ENCODE measurements around the gene ATP11A. TPM values are rescaled to one million over a fixed set of nuclear protein-coding genes. Genes with fewer than 3 reads are reported as not detected.

Gene ATP11A
- total RNA-seq, 1 donor from 2014 or later = 6.1 TPM

DNA sequence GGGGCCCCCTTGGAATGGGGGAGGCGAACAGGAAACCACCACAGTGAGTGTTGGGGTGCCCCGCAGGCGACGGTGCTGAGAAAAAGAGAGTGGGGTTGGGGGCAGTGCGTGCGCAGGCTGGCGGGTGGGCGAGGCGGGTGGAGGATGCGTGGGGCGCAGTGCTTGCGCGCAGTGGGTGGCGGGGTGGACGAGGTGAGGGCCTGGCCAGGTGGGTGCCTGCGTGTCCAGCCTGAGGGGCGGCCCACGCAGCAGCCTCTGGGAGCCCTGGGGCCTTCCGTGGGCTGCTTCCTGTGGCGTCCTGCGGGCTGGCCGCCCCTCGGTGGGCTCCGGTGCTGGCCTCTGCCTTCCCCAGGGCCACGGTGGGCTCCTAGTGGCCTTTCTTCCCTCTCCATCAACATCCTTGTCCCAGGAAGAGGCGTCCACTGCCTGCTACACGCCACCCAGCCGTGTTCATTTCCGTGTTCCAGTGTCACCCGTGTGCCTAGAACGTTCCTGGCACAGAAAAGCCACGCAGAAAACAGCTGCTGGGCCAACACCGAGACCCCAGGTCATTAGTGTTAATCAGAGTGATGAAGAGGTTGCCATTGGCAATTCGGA, 7.1 kb downstream of the ATP11A start:
- H3K4me3 ChIP-seq (ENCODE audit: low read depth, low read length) = no peak overlapping the region
- peaks cover 1% of the 10 kb centered on the region for H3K36me3 ChIP-seq (ENCODE audit: control insufficient read depth, insufficient read depth, low read length)
- no peaks in the 10 kb centered on the region for H3K27me3 ChIP-seq (ENCODE audit: control insufficient read depth, insufficient read depth, low read length)
- FAIRE-seq = no peak
- TF ChIP-seq, protein P1, sequence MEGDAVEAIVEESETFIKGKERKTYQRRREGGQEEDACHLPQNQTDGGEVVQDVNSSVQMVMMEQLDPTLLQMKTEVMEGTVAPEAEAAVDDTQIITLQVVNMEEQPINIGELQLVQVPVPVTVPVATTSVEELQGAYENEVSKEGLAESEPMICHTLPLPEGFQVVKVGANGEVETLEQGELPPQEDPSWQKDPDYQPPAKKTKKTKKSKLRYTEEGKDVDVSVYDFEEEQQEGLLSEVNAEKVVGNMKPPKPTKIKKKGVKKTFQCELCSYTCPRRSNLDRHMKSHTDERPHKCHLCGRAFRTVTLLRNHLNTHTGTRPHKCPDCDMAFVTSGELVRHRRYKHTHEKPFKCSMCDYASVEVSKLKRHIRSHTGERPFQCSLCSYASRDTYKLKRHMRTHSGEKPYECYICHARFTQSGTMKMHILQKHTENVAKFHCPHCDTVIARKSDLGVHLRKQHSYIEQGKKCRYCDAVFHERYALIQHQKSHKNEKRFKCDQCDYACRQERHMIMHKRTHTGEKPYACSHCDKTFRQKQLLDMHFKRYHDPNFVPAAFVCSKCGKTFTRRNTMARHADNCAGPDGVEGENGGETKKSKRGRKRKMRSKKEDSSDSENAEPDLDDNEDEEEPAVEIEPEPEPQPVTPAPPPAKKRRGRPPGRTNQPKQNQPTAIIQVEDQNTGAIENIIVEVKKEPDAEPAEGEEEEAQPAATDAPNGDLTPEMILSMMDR (IDR thresholded peaks at IDR 0.05; ENCODE audit: insufficient read depth, low read length, severe bottlenecking) = no peak
- DNase-seq (ENCODE audit: low read depth) = no peak

DNA sequence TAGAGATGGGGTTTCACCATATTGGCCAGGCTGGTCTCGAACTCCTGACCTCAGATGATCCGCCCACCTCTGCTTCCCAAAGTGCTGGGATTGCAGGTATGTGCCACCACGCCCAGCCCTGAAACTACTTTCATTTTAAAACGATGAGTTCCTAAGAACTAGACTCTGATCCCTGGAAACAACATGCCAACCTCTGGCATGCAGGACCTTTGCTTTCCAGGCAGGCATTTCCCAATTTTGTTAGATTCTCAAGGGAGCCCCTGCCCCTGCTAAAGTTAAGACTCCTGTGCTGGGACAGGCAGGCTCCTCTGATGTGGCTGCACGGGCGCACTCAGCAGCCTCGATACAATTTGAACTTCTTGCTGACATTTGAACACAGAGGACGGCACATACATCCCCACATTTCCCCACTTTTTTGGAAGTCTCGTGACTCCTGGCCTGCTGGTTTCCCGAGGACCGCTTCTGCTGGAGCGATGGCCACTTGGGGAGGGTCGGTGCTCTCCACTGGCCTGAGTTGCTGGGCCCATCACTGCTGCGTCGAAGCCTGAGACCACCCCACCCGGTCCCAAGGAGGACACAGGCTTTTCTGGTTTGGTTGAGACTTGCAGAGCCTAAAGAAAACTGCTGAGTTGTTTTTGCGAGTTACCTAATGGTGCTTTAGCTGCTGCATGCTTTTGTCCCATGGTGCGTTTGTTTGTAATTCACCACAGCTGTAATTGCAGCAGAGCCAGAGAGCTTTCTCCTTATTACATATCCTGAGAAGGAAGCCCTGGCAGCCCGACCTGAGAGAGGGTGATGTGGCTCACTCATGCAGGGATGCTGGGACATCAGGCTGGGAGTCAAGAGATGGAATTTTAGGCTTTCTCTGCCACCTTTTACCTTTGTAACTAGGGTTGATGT, 8.2 kb downstream of the ATP11A start:
- FAIRE-seq = no peak
- TF ChIP-seq, protein P1 (IDR thresholded peaks at IDR 0.05; ENCODE audit: insufficient read depth, low read length, severe bottlenecking) = no peak
- peaks cover 1% of the 10 kb centered on the region for H3K36me3 ChIP-seq (ENCODE audit: control insufficient read depth, insufficient read depth, low read length)
- H3K27me3 ChIP-seq (ENCODE audit: control insufficient read depth, insufficient read depth, low read length) = no peaks in the 10 kb centered on the region
- DNase-seq (ENCODE audit: low read depth) = no peak
- H3K4me3 ChIP-seq (ENCODE audit: low read depth, low read length) = no peak overlapping the region

DNA sequence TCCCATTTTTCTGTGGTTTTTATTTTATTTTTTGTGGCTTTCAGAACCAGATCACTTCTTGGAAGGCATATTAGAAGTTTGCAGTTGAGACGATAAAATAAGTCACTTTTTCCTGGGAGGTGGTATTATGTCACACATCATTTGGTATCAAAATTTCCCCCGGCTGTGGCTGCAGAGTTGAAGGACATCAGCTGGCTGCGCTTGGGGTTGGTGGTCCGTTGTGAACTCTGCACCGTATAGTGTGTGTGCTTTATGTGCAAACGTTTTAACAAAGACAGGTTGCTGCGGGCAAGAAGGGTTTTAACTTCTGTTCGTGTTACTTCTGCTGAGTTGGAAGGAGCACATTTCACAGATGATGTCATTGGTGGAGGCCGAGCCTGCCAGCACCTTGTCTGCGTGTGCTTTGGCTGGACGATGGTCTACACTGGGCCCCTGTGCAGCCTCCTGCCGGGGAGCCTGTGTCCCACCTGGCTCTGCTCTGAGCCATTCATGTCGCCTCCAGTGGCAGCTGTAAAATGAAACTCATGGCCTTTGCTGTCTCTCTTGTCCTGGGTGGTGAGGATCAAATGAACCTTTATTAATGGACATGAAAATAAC, 9.6 kb downstream of the ATP11A start:
- Histone ChIP-seq H3K4me3 (ENCODE audit: low read depth, low read length) (no peak overlapping the region), H3K27me3 (ENCODE audit: control insufficient read depth, insufficient read depth, low read length) (no peaks in the 10 kb centered on the region), H3K36me3 (ENCODE audit: control insufficient read depth, insufficient read depth, low read length) (peaks cover 1% of the 10 kb centered on the region)
- FAIRE-seq = no peak
- DNase-seq (ENCODE audit: low read depth) = no peak
- TF ChIP-seq, protein P1 (IDR thresholded peaks at IDR 0.05; ENCODE audit: insufficient read depth, low read length, severe bottlenecking) = no peak

DNA sequence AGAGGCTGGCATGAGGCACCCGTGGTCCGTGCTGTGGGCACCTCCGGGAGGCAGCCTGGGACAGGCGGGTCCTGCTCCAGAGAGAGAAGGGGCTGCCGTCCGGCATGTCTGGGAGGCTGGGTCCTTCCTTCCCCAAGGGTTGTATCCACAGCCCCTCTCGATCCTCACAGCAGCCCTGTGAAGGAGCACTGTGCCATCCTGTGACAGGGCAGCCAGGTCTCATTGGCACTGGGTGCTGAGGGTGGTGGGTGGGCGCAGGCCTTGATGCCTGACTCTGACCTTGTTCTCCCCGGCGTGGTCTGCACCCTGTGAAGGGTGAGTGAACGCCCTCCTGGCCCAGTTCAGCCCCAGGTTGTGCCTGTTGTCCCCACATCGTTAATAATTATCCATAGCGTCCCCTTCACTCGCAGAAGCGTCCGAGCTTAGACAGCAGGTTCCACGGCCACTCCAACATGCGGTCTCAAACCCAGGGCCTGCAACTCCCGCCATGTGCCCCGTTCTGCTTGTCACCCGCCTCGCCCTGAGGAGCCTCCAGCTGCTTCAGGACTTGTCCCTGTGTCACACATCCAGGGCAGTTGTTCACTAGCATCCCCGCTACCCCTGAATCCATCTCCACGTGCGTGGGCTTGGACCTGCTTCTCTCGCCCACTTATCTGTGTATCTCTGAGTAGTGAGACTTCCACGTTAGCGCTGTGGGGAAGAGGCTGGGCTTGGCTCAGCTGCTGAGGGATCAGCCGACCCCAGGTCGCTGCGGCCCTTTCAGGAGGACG, 10.6 kb downstream of the ATP11A start:
- peaks cover 1% of the 10 kb centered on the region for H3K36me3 ChIP-seq (ENCODE audit: control insufficient read depth, insufficient read depth, low read length)
- TF ChIP-seq, protein P1 (IDR thresholded peaks at IDR 0.05; ENCODE audit: insufficient read depth, low read length, severe bottlenecking) = no peak
- H3K4me3 ChIP-seq (ENCODE audit: low read depth, low read length) = no peak overlapping the region
- no peaks in the 10 kb centered on the region for H3K27me3 ChIP-seq (ENCODE audit: control insufficient read depth, insufficient read depth, low read length)
- FAIRE-seq = no peak
- DNase-seq (ENCODE audit: low read depth) = no peak

DNA sequence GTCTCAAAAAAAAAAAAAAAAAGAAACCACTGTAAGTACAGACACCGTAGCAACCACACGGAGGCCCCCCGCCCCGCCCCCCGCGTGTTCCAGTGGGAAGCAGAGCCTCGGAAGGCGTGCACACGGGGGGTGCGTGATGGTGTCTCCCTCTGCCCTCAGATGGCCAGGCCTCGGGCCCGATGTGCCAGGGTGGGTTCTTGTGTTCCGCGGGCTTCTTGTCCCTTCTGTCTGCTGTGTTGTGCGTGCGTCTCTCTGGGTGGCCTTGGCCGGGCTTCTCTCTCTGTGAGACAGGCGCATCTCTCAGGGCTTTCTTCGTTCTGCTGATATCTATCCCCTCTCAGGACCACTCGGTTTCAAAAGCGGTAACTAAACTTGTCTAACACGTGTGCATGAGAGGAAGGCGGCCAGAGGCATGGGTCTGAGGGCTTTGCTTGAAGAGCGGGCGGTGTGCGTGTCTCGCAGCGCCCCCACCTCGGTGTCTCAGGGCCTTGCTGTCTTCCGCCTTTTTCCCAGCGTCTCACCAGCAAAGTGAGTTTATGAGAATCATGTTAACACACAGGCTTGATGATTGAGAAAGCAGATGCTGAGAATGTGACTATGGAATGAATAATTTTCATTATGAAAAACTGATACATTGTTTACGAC, 12.6 kb downstream of the ATP11A start:
- H3K4me3 ChIP-seq (ENCODE audit: low read depth, low read length) = no peak overlapping the region
- no peak for DNase-seq (ENCODE audit: low read depth)
- TF ChIP-seq, protein P1 (IDR thresholded peaks at IDR 0.05; ENCODE audit: insufficient read depth, low read length, severe bottlenecking) = no peak
- FAIRE-seq = no peak
- H3K27me3 ChIP-seq (ENCODE audit: control insufficient read depth, insufficient read depth, low read length) = no peaks in the 10 kb centered on the region
- H3K36me3 ChIP-seq (ENCODE audit: control insufficient read depth, insufficient read depth, low read length) = no peaks in the 10 kb centered on the region
